Thyroid gland (tissue), 4 donors: ENCODE results near the gene TBC1D5. TPM values are rescaled to one million over a fixed set of nuclear protein-coding genes. Genes with fewer than 3 reads are reported as not detected.

Source experiments
- DNase-seq, 2 donors: peaks; one replicate each; pipeline ENCODE4 v3.0.0-alpha.2; 2019
- H3K27ac ChIP-seq, 3 donors: fragments of 200-600 bp; sonication (generic); 1 replicate in 2 of 3; 2 replicates in 1 of 3; pipeline ENCODE4 v1.5.1; 2016 to 2019; ENCODE audit warnings: mild to moderate bottlenecking in 1 of 3, moderate library complexity in 1 of 3
- H3K27me3 ChIP-seq: fragments of 200-600 bp; sonication (generic); one replicate; pipeline ENCODE4 v1.5.1; 2019
- H3K36me3 ChIP-seq, 2 donors: fragments of 200-600 bp; sonication (generic); one replicate each; pipeline ENCODE4 v1.5.1; 2016 to 2019
- H3K4me1 ChIP-seq, 2 donors: fragments of 200-600 bp; sonication (generic); one replicate each; pipeline ENCODE4 v1.5.1; 2017 to 2019
- H3K4me3 ChIP-seq, 3 donors: fragments of 200-600 bp; sonication (generic); replicated peaks in 1 of 3; 1 replicate in 2 of 3; 2 replicates in 1 of 3; pipeline ENCODE4 v1.5.1; 2016; ENCODE audit warnings: mild to moderate bottlenecking in 1 of 3
- H3K9me3 ChIP-seq: fragments of 200-600 bp; sonication (generic); one replicate; pipeline ENCODE4 v1.5.1; 2017
- CTCF ChIP-seq, 6 experiments: fragments of 200-600 bp in 3 of 6; fragments of 450-650 bp in 3 of 6; sonication (generic) in 3 of 6; IDR thresholded peaks; one replicate each; pipeline ENCODE4 v1.5.1; 2016 to 2019; ENCODE audit warnings: antibody characterized with exemption in 6 of 6, mild to moderate bottlenecking in 2 of 6, inconsistent platforms in 1 of 6, moderate library complexity in 1 of 6
- POLR2A ChIP-seq, 2 donors: fragments of 450-650 bp; IDR thresholded peaks; one replicate each; pipeline ENCODE4 v1.6.1; 2017; ENCODE audit warnings: antibody characterized with exemption in 2 of 2, mild to moderate bottlenecking in 2 of 2, moderate library complexity in 1 of 2
- WGBS, 2 donors: methylation state at CpG; one replicate each; pipeline ENCODE4 v1.1.5; 2017; 5-methylcytosine and 5-hydroxymethylcytosine counted together
- intact Hi-C: fragments of 100-400 bp; cut with DNase I; formaldehyde crosslinking; loops from one replicate; pipeline ENCODE4 v1.15.1; 2023
- total RNA-seq, 4 donors: library from RNA; depleted of rRNA; stranded (reverse); fragments of >200 nt; gene quantifications; one replicate each; pipeline ENCODE4 v1.2.3, GENCODE V29; 2016

The TBC1D5 gene
- total RNA-seq, 4 donors from 2014 or later: 115 to 141 (median 133) TPM

GRCh38 chr3:17190353-17191078 is 551.9 kb downstream of the TBC1D5 start:
- 85 to 87% methylated on average over 7 of the region's 7 CpGs for WGBS, 2 donors

GRCh38 chr3:17188378-17188777 is 554.1 kb downstream of the TBC1D5 start:
- Histone ChIP-seq H3K4me3 (no peak overlapping the region), H3K4me1 (no peaks in the 10 kb centered on the region), H3K27ac (no peak overlapping the region), H3K36me3 (no peaks in the 10 kb centered on the region), H3K9me3 (no peaks in the 10 kb centered on the region), H3K27me3 (no peaks in the 10 kb centered on the region)
- DNase-seq: no peak
- intact Hi-C loops: no loop called here
- TF ChIP-seq POLR2A (IDR thresholded peaks at IDR 0.05) (no peak), CTCF (IDR thresholded peaks at IDR 0.05) (no peak)
- WGBS, 2 donors: 91 to 95% methylated on average over 1 of the region's 1 CpG

More at GRCh38 chr3:17190353-17191078, 551.9 kb downstream of the TBC1D5 start:
- Histone ChIP-seq H3K9me3 (no peaks in the 10 kb centered on the region), H3K4me3 (no peak overlapping the region), H3K27me3 (no peaks in the 10 kb centered on the region), H3K27ac (no peak overlapping the region), H3K36me3 (no peaks in the 10 kb centered on the region), H3K4me1 (peaks cover 0 to 5% of the 10 kb centered on the region in 2 donors)
- no peak for DNase-seq
- no peak for TF ChIP-seq CTCF (IDR thresholded peaks at IDR 0.05)
- intact Hi-C loops: no loop called here

GRCh38 chr3:17187589-17188184 is 554.7 kb downstream of the TBC1D5 start:
- Histone ChIP-seq H3K9me3 (no peaks in the 10 kb centered on the region), H3K27ac (no peak overlapping the region), H3K27me3 (no peaks in the 10 kb centered on the region), H3K4me3 (no peak overlapping the region), H3K36me3 (no peaks in the 10 kb centered on the region), H3K4me1 (no peaks in the 10 kb centered on the region)
- intact Hi-C loops: no loop called here
- TF ChIP-seq POLR2A (IDR thresholded peaks at IDR 0.05): no peak
- no peak for TF ChIP-seq CTCF (IDR thresholded peaks at IDR 0.05)
- 81 to 87% methylated on average over 6 of the region's 6 CpGs for WGBS, 2 donors
- no peak for DNase-seq

GRCh38 chr3:17183951-17184550 is 558.4 kb downstream of the TBC1D5 start:
- Histone ChIP-seq H3K9me3 (no peaks in the 10 kb centered on the region), H3K27me3 (no peaks in the 10 kb centered on the region), H3K27ac (no peak overlapping the region), H3K4me1 (no peaks in the 10 kb centered on the region), H3K4me3 (no peak overlapping the region), H3K36me3 (no peaks in the 10 kb centered on the region)
- intact Hi-C loops: no loop called here
- TF ChIP-seq POLR2A (IDR thresholded peaks at IDR 0.05): no peak
- no peak for TF ChIP-seq CTCF (IDR thresholded peaks at IDR 0.05)
- DNase-seq: no peak

GRCh38 chr3:17182166-17182565 is 560.3 kb downstream of the TBC1D5 start:
- WGBS, 2 donors: 68 to 73% methylated on average over 5 of the region's 5 CpGs
- no peaks in the 10 kb centered on the region for H3K9me3 ChIP-seq
- no peaks in the 10 kb centered on the region for H3K36me3 ChIP-seq
- DNase-seq: no peak
- no peak overlapping the region for H3K27ac ChIP-seq
- H3K27me3 ChIP-seq: no peaks in the 10 kb centered on the region
- TF ChIP-seq POLR2A (IDR thresholded peaks at IDR 0.05) (no peak), CTCF (IDR thresholded peaks at IDR 0.05) (no peak)
- H3K4me1 ChIP-seq: no peaks in the 10 kb centered on the region
- H3K4me3 ChIP-seq: no peak overlapping the region
- intact Hi-C loops: no loop called here
